Mesothelial cell of epicardium (in vitro differentiated cells): ENCODE measurements around the gene MRPL37. TPM values are rescaled to one million over a fixed set of nuclear protein-coding genes. Genes with fewer than 3 reads are reported as not detected.

Experiments
- DNase-seq, 2 experiments: peaks; one replicate each; pipeline ENCODE4 v3.0.0; 2021; ENCODE audit warnings: low spot score in 2 of 2; ENCODE audit not compliant: unreplicated experiment in 2 of 2
- H3K27ac Mint-ChIP-seq: 2 replicates; pipeline ENCODE4 v1.8.0; 2021; ENCODE audit warnings: mixed read lengths
- H3K27me3 Mint-ChIP-seq: 2 replicates; pipeline ENCODE4 v1.8.0; 2021; ENCODE audit warnings: low read depth, mixed read lengths
- H3K36me3 Mint-ChIP-seq: 2 replicates; pipeline ENCODE4 v1.8.0; 2021; ENCODE audit warnings: mixed read lengths
- H3K4me1 Mint-ChIP-seq: 2 replicates; pipeline ENCODE4 v1.8.0; 2021; ENCODE audit warnings: mixed read lengths
- H3K4me3 Mint-ChIP-seq: 2 replicates; pipeline ENCODE4 v1.8.0; 2021; ENCODE audit warnings: mild to moderate bottlenecking, moderate library complexity, mixed read lengths
- H3K9me3 Mint-ChIP-seq: 2 replicates; pipeline ENCODE4 v1.8.0; 2021; ENCODE audit warnings: mixed read lengths
- total RNA-seq: library from RNA; stranded (reverse); gene quantifications from 3 replicates; pipeline ENCODE4 v1.2.1, GENCODE V29; 2021
- TF ChIP-seq, protein P1 (sequence below): fragments of 200-600 bp; sonication (generic); IDR thresholded peaks from one replicate; pipeline ENCODE4 v1.5.0; 2021; ENCODE audit warnings: antibody characterized with exemption; ENCODE audit not compliant: unreplicated experiment

Gene MRPL37
- total RNA-seq, 1 donor from 2014 or later: 56.9 TPM

DNA sequence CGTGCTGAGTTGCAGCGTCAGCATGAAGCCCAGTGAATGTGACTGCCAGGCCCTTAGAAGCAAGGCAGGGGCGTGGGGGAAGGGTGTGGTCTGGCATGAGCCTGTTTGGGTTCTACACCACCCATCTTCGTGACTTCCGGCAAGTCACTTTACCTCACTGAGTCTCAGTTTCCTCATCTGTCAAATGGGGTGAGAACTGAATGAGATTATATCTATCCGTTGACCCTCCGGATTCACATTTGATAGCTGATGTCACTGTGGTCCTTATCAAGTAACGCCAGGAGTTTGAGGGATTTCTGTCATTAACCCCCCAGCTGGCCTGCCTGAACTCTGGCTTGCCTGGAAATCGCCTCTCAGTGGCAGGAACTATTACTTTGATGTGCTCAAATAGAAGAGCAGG is 15.6 kb downstream of the MRPL37 start:
- H3K27me3 Mint-ChIP-seq: no peaks in the 10 kb centered on the region
- TF ChIP-seq, protein P1, sequence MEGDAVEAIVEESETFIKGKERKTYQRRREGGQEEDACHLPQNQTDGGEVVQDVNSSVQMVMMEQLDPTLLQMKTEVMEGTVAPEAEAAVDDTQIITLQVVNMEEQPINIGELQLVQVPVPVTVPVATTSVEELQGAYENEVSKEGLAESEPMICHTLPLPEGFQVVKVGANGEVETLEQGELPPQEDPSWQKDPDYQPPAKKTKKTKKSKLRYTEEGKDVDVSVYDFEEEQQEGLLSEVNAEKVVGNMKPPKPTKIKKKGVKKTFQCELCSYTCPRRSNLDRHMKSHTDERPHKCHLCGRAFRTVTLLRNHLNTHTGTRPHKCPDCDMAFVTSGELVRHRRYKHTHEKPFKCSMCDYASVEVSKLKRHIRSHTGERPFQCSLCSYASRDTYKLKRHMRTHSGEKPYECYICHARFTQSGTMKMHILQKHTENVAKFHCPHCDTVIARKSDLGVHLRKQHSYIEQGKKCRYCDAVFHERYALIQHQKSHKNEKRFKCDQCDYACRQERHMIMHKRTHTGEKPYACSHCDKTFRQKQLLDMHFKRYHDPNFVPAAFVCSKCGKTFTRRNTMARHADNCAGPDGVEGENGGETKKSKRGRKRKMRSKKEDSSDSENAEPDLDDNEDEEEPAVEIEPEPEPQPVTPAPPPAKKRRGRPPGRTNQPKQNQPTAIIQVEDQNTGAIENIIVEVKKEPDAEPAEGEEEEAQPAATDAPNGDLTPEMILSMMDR: no peak
- H3K9me3 Mint-ChIP-seq: no peaks in the 10 kb centered on the region
- no peak overlapping the region for H3K4me3 Mint-ChIP-seq
- H3K27ac Mint-ChIP-seq: no peak overlapping the region
- H3K4me1 Mint-ChIP-seq: peaks cover 7% of the 10 kb centered on the region
- no peak for DNase-seq
- H3K36me3 Mint-ChIP-seq: peaks cover 55% of the 10 kb centered on the region

GRCh38 chr1:54218883-54219687 is 19.1 kb downstream of the MRPL37 start:
- no peaks in the 10 kb centered on the region for H3K27me3 Mint-ChIP-seq
- H3K9me3 Mint-ChIP-seq: no peaks in the 10 kb centered on the region
- H3K36me3 Mint-ChIP-seq: peaks cover 33% of the 10 kb centered on the region
- H3K4me1 Mint-ChIP-seq: peaks cover 7% of the 10 kb centered on the region
- no peak for DNase-seq
- no peak overlapping the region for H3K4me3 Mint-ChIP-seq
- peak overlapping the region; percentile 35 for H3K27ac Mint-ChIP-seq
- TF ChIP-seq, protein P1: no peak

- Mint-ChIP-seq H3K4me3 (no peak overlapping the region), H3K4me1 (peaks cover 7% of the 10 kb centered on the region), H3K9me3 (no peaks in the 10 kb centered on the region), H3K36me3 (peaks cover 29% of the 10 kb centered on the region), H3K27ac (peak overlapping the region; percentile 35), H3K27me3 (no peaks in the 10 kb centered on the region)
- no peak for DNase-seq
- TF ChIP-seq, protein P1: no peak
These were observed 19.7 kb downstream of the MRPL37 start for GRCh38 chr1:54219688-54220003.

- Mint-ChIP-seq H3K9me3 (no peaks in the 10 kb centered on the region), H3K36me3 (peaks cover 30% of the 10 kb centered on the region), H3K27me3 (no peaks in the 10 kb centered on the region), H3K27ac (peak overlapping the region; percentile 35), H3K4me3 (no peak overlapping the region), H3K4me1 (peaks cover 10% of the 10 kb centered on the region)
- no peak for DNase-seq
- TF ChIP-seq, protein P1: no peak
These were observed 20.2 kb downstream of the MRPL37 start for GRCh38 chr1:54220004-54220811.

- H3K9me3 Mint-ChIP-seq: no peaks in the 10 kb centered on the region
These were observed 21.3 kb downstream of the MRPL37 start for GRCh38 chr1:54221113-54221834.

More at GRCh38 chr1:54221113-54221834, 21.3 kb downstream of the MRPL37 start:
- no peaks in the 10 kb centered on the region for H3K27me3 Mint-ChIP-seq
- peak overlapping the region; percentile 43 for H3K27ac Mint-ChIP-seq
- DNase-seq: no peak
- H3K4me3 Mint-ChIP-seq: no peak overlapping the region
- H3K36me3 Mint-ChIP-seq: peaks cover 30% of the 10 kb centered on the region
- TF ChIP-seq, protein P1: no peak
- peaks cover 14% of the 10 kb centered on the region for H3K4me1 Mint-ChIP-seq
